ENCODE measurements around the gene RCBTB1. TPM values are rescaled to one million over a fixed set of nuclear protein-coding genes. Genes with fewer than 3 reads are reported as not detected.
A peak's percentile ranks its signal among the peaks of the same experiment; 100 is the strongest.

Gene RCBTB1
- total RNA-seq, 1 experiment from 2014 or later = 0.91 TPM

DNA sequence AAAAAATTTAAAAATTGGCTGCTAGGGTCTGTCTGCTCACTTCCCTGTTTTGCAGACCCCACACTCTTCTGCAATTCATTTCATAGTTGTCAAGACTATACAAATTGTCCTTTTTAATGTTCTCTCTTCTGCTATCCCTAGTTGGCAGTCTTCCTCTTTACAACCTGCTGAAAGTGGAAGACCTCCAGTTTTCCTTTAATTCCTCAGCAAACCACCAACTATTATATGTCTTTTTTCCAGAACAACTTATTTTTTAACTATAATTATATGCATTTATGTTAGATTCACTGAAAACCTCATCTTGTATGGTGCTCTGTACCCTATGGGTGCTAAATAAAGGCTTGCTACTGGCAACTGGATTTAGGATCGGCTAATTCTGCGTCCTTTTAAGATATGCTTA, 90.7 kb downstream of the RCBTB1 start:
- peak; percentile 2 for DNase-seq (ENCODE audit: low read depth)
- in situ Hi-C loops (cut with HindIII; ENCODE audit: low pct_unique_long_range_greater_than_20kb, low sequenced_read_pairs) = no loop called here

- no peak for DNase-seq (ENCODE audit: low read depth)
- in situ Hi-C loops (cut with HindIII; ENCODE audit: low pct_unique_long_range_greater_than_20kb, low sequenced_read_pairs) = no loop called here
These were observed 96.8 kb downstream of the RCBTB1 start for GRCh38 chr13:49488563-49488962.

Other genes with a start within 250 kb of the RCBTB1 start
- gene CAB39L, start 141.5 kb downstream of the RCBTB1 start, total RNA-seq (2014; rRNA removed; shearing (Covaris generic); ENCODE audit: low replicate concordance) = 0.98 and 11.9 TPM in 2 replicates
- 2.1 and 4.1 TPM in 2 replicates for gene SETDB2, start 141.3 kb downstream of the RCBTB1 start, total RNA-seq (2014; rRNA removed; shearing (Covaris generic); ENCODE audit: low replicate concordance)
- gene PHF11, start 89.6 kb downstream of the RCBTB1 start, total RNA-seq (2014; rRNA removed; shearing (Covaris generic); ENCODE audit: low replicate concordance) = 6.7 and 8.8 TPM in 2 replicates
- gene ARL11, start 42.9 kb upstream of the RCBTB1 start, total RNA-seq (2014; rRNA removed; shearing (Covaris generic); ENCODE audit: low replicate concordance) = 0.06 TPM in 1 of 2 replicates, not detected in the other
- 177 and 198 TPM in 2 replicates for gene EBPL, start 105.9 kb upstream of the RCBTB1 start, total RNA-seq (2014; rRNA removed; shearing (Covaris generic); ENCODE audit: low replicate concordance)
- gene KPNA3, start 207.1 kb upstream of the RCBTB1 start, total RNA-seq (2014; rRNA removed; shearing (Covaris generic); ENCODE audit: low replicate concordance) = 5.3 and 7.6 TPM in 2 replicates

Data from Caki2 (cell line).